GM23338 (cell line): ENCODE results near the gene PLEKHM1. TPM values are rescaled to one million over a fixed set of nuclear protein-coding genes. Genes with fewer than 3 reads are reported as not detected.

Source experiments
- ATAC-seq: fragments of 200-7000 bp; cut with Tn5 transposase; 3 replicates; pipeline ENCODE4 v1.9.1; 2020
- DNase-seq: peaks from one replicate; pipeline ENCODE4 v3.0.0-alpha.2; 2015; ENCODE audit warnings: low spot score
- H2AFZ ChIP-seq: fragments of 200-600 bp; sonication (generic); 2 replicates; pipeline ENCODE4 v1.8.0; 2016; ENCODE audit warnings: antibody characterized with exemption, mild to moderate bottlenecking, moderate library complexity
- H3F3A ChIP-seq: fragments of 200-600 bp; sonication (generic); replicated peaks from 2 replicates; pipeline ENCODE4 v1.8.0; 2017; ENCODE audit warnings: antibody characterized with exemption, mixed run types, low read depth
- H3K27ac ChIP-seq: fragments of 200-600 bp; sonication (generic); 2 replicates; pipeline ENCODE4 v1.6.1; 2016; ENCODE audit warnings: low read depth
- H3K27me3 ChIP-seq: fragments of 200-600 bp; sonication (generic); 2 replicates; pipeline ENCODE4 v1.8.0; 2016; ENCODE audit warnings: mild to moderate bottlenecking, mixed run types, moderate library complexity; ENCODE audit not compliant: insufficient read depth
- H3K36me3 ChIP-seq: fragments of 200-600 bp; sonication (generic); 2 replicates; pipeline ENCODE4 v1.8.0; 2016; ENCODE audit warnings: mild to moderate bottlenecking; ENCODE audit not compliant: insufficient read depth
- H3K4me1 ChIP-seq: fragments of 200-600 bp; sonication (generic); 2 replicates; pipeline ENCODE4 v1.8.0; 2016; ENCODE audit warnings: mild to moderate bottlenecking, moderate library complexity; ENCODE audit not compliant: insufficient read depth
- H3K4me2 ChIP-seq: fragments of 200-600 bp; sonication (generic); 2 replicates; pipeline ENCODE4 v1.7.1; 2017; ENCODE audit warnings: mixed run types
- H3K4me3 ChIP-seq: fragments of 200-600 bp; sonication (generic); 2 replicates; pipeline ENCODE4 v1.6.1; 2016; ENCODE audit warnings: mixed run types
- H3K79me2 ChIP-seq: fragments of 200-600 bp; sonication (generic); replicated peaks from 2 replicates; pipeline ENCODE4 v1.8.0; 2017; ENCODE audit warnings: mild to moderate bottlenecking; ENCODE audit not compliant: insufficient read depth
- H3K9me2 ChIP-seq: fragments of 200-600 bp; sonication (generic); 2 replicates; pipeline ENCODE4 v1.8.0; 2017; ENCODE audit not compliant: insufficient read depth
- H4K20me1 ChIP-seq: fragments of 200-600 bp; sonication (generic); replicated peaks from 2 replicates; pipeline ENCODE4 v1.8.0; 2017; ENCODE audit warnings: mild to moderate bottlenecking; ENCODE audit not compliant: insufficient read depth
- H3K27ac Mint-ChIP-seq: 2 replicates; pipeline ENCODE4 v1.8.0; 2020; ENCODE audit warnings: inconsistent platforms, mild to moderate bottlenecking, moderate library complexity, mixed read lengths
- H3K27me3 Mint-ChIP-seq: 3 replicates; pipeline ENCODE4 v1.8.0; 2022; ENCODE audit warnings: low read depth, mild to moderate bottlenecking, moderate library complexity, mixed read lengths, inconsistent platforms; ENCODE audit not compliant: insufficient read depth, poor library complexity
- H3K36me3 Mint-ChIP-seq: 3 replicates; pipeline ENCODE4 v1.8.0; 2021; ENCODE audit warnings: low read depth, mild to moderate bottlenecking, inconsistent platforms, moderate library complexity, mixed read lengths
- H3K4me1 Mint-ChIP-seq: 3 replicates; pipeline ENCODE4 v1.8.0; 2020; ENCODE audit warnings: mild to moderate bottlenecking, inconsistent platforms, mixed read lengths
- H3K4me3 Mint-ChIP-seq: 3 replicates; pipeline ENCODE4 v1.8.0; 2021; ENCODE audit warnings: moderate library complexity, mild to moderate bottlenecking, inconsistent platforms, mixed read lengths
- H3K9me3 Mint-ChIP-seq: 3 replicates; pipeline ENCODE4 v1.8.0; 2020; ENCODE audit warnings: moderate library complexity, mild to moderate bottlenecking, inconsistent platforms, mixed read lengths
- CREB1 ChIP-seq: fragments of 250-450 bp; sonication (Bioruptor Pico); IDR thresholded peaks from 2 replicates; pipeline ENCODE4 v1.5.0; 2020; ENCODE audit warnings: low read depth, mild to moderate bottlenecking, moderate library complexity
- CTCF ChIP-seq, 2 experiments: fragments of 200-600 bp in 1 of 2; sonication (generic) in 1 of 2; conservative IDR thresholded peaks; 2 replicates each; pipeline versions ENCODE4 v1.5.1 to v1.6.1; 2016 to 2017; ENCODE audit warnings: antibody characterized with exemption in 2 of 2, low read depth in 2 of 2, mild to moderate bottlenecking in 2 of 2, moderate library complexity in 1 of 2
- EZH2 ChIP-seq: fragments of 200-600 bp; sonication (generic); IDR thresholded peaks from one replicate; pipeline ENCODE4 v1.8.0; 2017; ENCODE audit warnings: antibody characterized with exemption, mild to moderate bottlenecking, low read depth; ENCODE audit not compliant: unreplicated experiment
- EZH2phosphoT487 ChIP-seq: fragments of 200-600 bp; sonication (generic); IDR thresholded peaks from one replicate; pipeline ENCODE4 v1.8.1; 2018; ENCODE audit warnings: antibody characterized with exemption; ENCODE audit not compliant: unreplicated experiment
- JUNB ChIP-seq: IDR thresholded peaks from one replicate; pipeline ENCODE4 v1.6.1; 2016; ENCODE audit warnings: antibody characterized with exemption; ENCODE audit not compliant: unreplicated experiment
- NANOG ChIP-seq: IDR thresholded peaks from 2 replicates; pipeline ENCODE4 v1.6.1; 2016; ENCODE audit warnings: antibody characterized with exemption, borderline replicate concordance
- STAT1 ChIP-seq: IDR thresholded peaks from one replicate; pipeline ENCODE4 v1.6.1; 2016; ENCODE audit warnings: antibody characterized with exemption; ENCODE audit not compliant: unreplicated experiment
- ZNF114 ChIP-seq: fragments of 250-450 bp; sonication (Bioruptor Pico); IDR thresholded peaks from 2 replicates; pipeline ENCODE4 v1.5.0; 2020; ENCODE audit warnings: mild to moderate bottlenecking, moderate library complexity
- ZNF331 ChIP-seq: fragments of 250-450 bp; sonication (Bioruptor Pico); IDR thresholded peaks from 2 replicates; pipeline ENCODE4 v1.5.0; 2020; ENCODE audit warnings: low read depth, mild to moderate bottlenecking, moderate library complexity
- ZNF462 ChIP-seq: fragments of 250-450 bp; sonication (Bioruptor Pico); IDR thresholded peaks from 2 replicates; pipeline ENCODE4 v1.5.0; 2020; ENCODE audit warnings: mild to moderate bottlenecking, moderate library complexity
- polyA plus RNA-seq: library from polyadenylated mRNA; unstranded; fragments of >200 nt; fragmentation: Nextera tagmentation; extraction: Ambion mirVana; gene quantifications from 2 replicates; pipeline ENCODE4 v1.2.1, GENCODE V29; 2016
- total RNA-seq: library from RNA; depleted of rRNA; stranded (reverse); fragments of >200 nt; shearing (Covaris generic); gene quantifications from 2 replicates; pipeline ENCODE4 v1.2.3, GENCODE V29; 2014
- TF ChIP-seq, protein P1 (sequence below): IDR thresholded peaks from 2 replicates; pipeline ENCODE4 v1.6.1; 2016; ENCODE audit warnings: antibody characterized with exemption

Gene PLEKHM1
- total and polyA plus RNA-seq, 2 experiments from 2014 or later = 4.4 to 17.9 TPM

- no peak overlapping the region for H2AFZ ChIP-seq
- H3K36me3 Mint-ChIP-seq = peaks cover 9% of the 10 kb centered on the region
- H3K27me3 ChIP-seq = peaks cover 4% of the 10 kb centered on the region
- H3K27ac Mint-ChIP-seq = no peak overlapping the region
- no peak for DNase-seq
- H3K4me3 ChIP-seq = no peak overlapping the region
- peaks cover 31% of the 10 kb centered on the region for H3K4me1 Mint-ChIP-seq
- no peaks in the 10 kb centered on the region for H4K20me1 ChIP-seq
- H3K4me2 ChIP-seq = no peak overlapping the region
- no peaks in the 10 kb centered on the region; the same call in none of the 2 replicates for H3K79me2 ChIP-seq
- H3K9me3 Mint-ChIP-seq = no peaks in the 10 kb centered on the region
- no peak for ATAC-seq
- no peaks in the 10 kb centered on the region for H3K9me2 ChIP-seq
- peaks cover 13% of the 10 kb centered on the region for H3K27me3 Mint-ChIP-seq
- H3F3A ChIP-seq = peaks cover 14% of the 10 kb centered on the region; the same call in 1 of the 2 replicates
- peaks cover 14% of the 10 kb centered on the region for H3K4me1 ChIP-seq
- TF ChIP-seq CTCF (conservative IDR thresholded peaks at IDR 0.05; ENCODE audit: low read depth in 2 of 2) = no peak
- no peak for TF ChIP-seq CREB1 (CRISPR knock-in tag)
- TF ChIP-seq EZH2phosphoT487 = no peak
- no peak for TF ChIP-seq ZNF462
- no peak for TF ChIP-seq ZNF114 (CRISPR knock-in tag)
- no peak for TF ChIP-seq ZNF331 (CRISPR knock-in tag)
- TF ChIP-seq JUNB = no peak
- no peak for TF ChIP-seq STAT1
- no peak for TF ChIP-seq NANOG
- TF ChIP-seq EZH2 = no peak
- TF ChIP-seq, protein P1, sequence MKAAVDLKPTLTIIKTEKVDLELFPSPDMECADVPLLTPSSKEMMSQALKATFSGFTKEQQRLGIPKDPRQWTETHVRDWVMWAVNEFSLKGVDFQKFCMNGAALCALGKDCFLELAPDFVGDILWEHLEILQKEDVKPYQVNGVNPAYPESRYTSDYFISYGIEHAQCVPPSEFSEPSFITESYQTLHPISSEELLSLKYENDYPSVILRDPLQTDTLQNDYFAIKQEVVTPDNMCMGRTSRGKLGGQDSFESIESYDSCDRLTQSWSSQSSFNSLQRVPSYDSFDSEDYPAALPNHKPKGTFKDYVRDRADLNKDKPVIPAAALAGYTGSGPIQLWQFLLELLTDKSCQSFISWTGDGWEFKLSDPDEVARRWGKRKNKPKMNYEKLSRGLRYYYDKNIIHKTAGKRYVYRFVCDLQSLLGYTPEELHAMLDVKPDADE = no peak
- H3K4me3 Mint-ChIP-seq = peak overlapping the region; percentile 19; the same call in 1 of the 3 replicates
- H3K27ac ChIP-seq = no peak overlapping the region
- H3K36me3 ChIP-seq = no peaks in the 10 kb centered on the region
Observed at GRCh38 chr17:45423304-45423974, 67.1 kb downstream of the PLEKHM1 start.
